Measurements from ENCODE around the gene PEBP1. TPM values are rescaled to one million over a fixed set of nuclear protein-coding genes. Genes with fewer than 3 reads are reported as not detected.

Gene PEBP1
- polyA plus RNA-seq, 1 donor (not counting 4 experiments of a cell fraction or from before 2014, with no cell fraction given) = 197 TPM

DNA sequence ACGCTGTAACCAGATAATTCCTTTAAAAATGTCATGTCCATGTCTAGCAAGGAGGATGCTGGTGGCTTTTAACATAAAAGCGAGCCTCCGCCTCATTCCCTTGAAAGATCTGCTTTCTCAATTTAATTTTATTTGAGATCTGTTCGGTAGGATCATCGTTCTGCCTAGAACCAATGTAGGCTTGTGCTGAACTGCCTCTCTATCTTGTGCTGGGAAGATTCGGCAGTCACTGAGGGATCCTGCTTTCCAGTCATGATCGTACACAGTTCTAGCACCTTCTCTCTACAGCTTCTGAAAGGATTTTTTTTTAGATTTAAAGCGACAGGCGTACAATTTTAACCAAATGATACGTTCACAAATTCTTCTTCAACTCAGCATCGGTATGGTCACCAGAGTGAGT, 54.3 kb downstream of the PEBP1 start:
- TF ChIP-seq, protein P1, sequence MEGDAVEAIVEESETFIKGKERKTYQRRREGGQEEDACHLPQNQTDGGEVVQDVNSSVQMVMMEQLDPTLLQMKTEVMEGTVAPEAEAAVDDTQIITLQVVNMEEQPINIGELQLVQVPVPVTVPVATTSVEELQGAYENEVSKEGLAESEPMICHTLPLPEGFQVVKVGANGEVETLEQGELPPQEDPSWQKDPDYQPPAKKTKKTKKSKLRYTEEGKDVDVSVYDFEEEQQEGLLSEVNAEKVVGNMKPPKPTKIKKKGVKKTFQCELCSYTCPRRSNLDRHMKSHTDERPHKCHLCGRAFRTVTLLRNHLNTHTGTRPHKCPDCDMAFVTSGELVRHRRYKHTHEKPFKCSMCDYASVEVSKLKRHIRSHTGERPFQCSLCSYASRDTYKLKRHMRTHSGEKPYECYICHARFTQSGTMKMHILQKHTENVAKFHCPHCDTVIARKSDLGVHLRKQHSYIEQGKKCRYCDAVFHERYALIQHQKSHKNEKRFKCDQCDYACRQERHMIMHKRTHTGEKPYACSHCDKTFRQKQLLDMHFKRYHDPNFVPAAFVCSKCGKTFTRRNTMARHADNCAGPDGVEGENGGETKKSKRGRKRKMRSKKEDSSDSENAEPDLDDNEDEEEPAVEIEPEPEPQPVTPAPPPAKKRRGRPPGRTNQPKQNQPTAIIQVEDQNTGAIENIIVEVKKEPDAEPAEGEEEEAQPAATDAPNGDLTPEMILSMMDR (optimal IDR thresholded peaks at IDR 0.05 in 1 of 3, IDR thresholded peaks at IDR 0.05 in 1 of 3, conservative IDR thresholded peaks at IDR 0.05 in 1 of 3; ENCODE audit: extremely low read depth in 1 of 3, insufficient read depth in 2 of 3, low read length in 3 of 3) = no peak
- TF ChIP-seq EZH2 (IDR thresholded peaks at IDR 0.05; ENCODE audit: low read length) = no peak
- no peaks in the 10 kb centered on the region for H3K27me3 ChIP-seq (ENCODE audit: control insufficient read depth, extremely low read depth, insufficient read depth, low read length)
- H2AFZ ChIP-seq (ENCODE audit: control insufficient read depth, low read length) = peak overlapping the region; percentile 17
- no peak for DNase-seq (ENCODE audit: low read depth, low spot score)
- no peaks in the 10 kb centered on the region for H4K20me1 ChIP-seq (ENCODE audit: control insufficient read depth, extremely low read depth, insufficient read depth, low read length)
- H3K27ac ChIP-seq (ENCODE audit: control insufficient read depth, insufficient read depth, low read length) = peak overlapping the region; percentile 0
- H3K79me2 ChIP-seq (ENCODE audit: control insufficient read depth, insufficient read depth, low read length) = no peaks in the 10 kb centered on the region
- peaks cover 37% of the 10 kb centered on the region for H3K4me1 ChIP-seq (ENCODE audit: control insufficient read depth, extremely low read depth, insufficient read depth, low read length)
- dilution Hi-C loops (cut with MboI; ENCODE audit: extremely low pct_ligation_motif_present, low sequenced_read_pairs) = no loop called here
- peak overlapping the region; percentile 62 for H3K9ac ChIP-seq (ENCODE audit: control insufficient read depth, extremely low read depth, insufficient read depth, low read length)
- FAIRE-seq = peak; percentile 75
- no peaks in the 10 kb centered on the region for H3K9me1 ChIP-seq (ENCODE audit: control insufficient read depth, extremely low read depth, insufficient read depth, low read length)
- H3K4me2 ChIP-seq (ENCODE audit: control insufficient read depth, extremely low read depth, insufficient read depth, low read depth, low read length) = peak overlapping the region; percentile 57
- peaks cover 0 to 3% of the 10 kb centered on the region in 2 experiments for H3K36me3 ChIP-seq (ENCODE audit: control insufficient read depth in 2 of 2, extremely low read depth in 1 of 2, insufficient read depth in 2 of 2, low read length in 2 of 2)
- H3K4me3 ChIP-seq (ENCODE audit: control insufficient read depth in 2 of 3, extremely low read depth in 1 of 3, insufficient read depth in 2 of 3, low read depth in 1 of 3, low read length in 3 of 3) = peak overlapping the region in 2 of 3 experiments; percentile 5 to 7
- no peaks in the 10 kb centered on the region for H3K9me3 ChIP-seq (ENCODE audit: control insufficient read depth, low read depth, low read length)

DNA sequence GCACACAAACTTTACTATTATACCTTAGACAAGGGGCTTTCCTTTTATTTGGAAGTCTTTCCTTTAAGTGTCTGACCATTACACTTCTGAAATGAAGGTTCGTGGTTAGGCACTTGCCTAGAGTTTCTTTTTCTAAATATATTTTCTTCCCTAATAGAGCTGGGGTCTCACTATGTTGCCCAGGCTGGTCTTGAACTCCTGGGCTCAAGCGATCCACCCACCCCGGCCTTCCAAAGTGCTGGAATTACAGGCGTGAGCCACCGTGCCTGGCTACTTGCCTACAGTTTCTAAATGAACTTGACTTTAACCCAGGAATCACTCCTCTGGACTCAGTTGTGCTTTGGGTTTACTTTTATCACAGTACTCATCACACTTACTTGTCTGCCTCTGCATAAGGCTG, 57.6 kb downstream of the PEBP1 start:
- Histone ChIP-seq H3K36me3 (ENCODE audit: control insufficient read depth in 2 of 2, extremely low read depth in 1 of 2, insufficient read depth in 2 of 2, low read length in 2 of 2) (peaks cover 1 to 3% of the 10 kb centered on the region in 2 experiments), H4K20me1 (ENCODE audit: control insufficient read depth, extremely low read depth, insufficient read depth, low read length) (no peaks in the 10 kb centered on the region), H3K4me1 (ENCODE audit: control insufficient read depth, extremely low read depth, insufficient read depth, low read length) (peaks cover 21% of the 10 kb centered on the region), H3K27ac (ENCODE audit: control insufficient read depth, insufficient read depth, low read length) (no peak overlapping the region), H3K79me2 (ENCODE audit: control insufficient read depth, insufficient read depth, low read length) (no peaks in the 10 kb centered on the region), H3K4me3 (ENCODE audit: control insufficient read depth in 2 of 3, extremely low read depth in 1 of 3, insufficient read depth in 2 of 3, low read depth in 1 of 3, low read length in 3 of 3) (no peak overlapping the region), H3K9ac (ENCODE audit: control insufficient read depth, extremely low read depth, insufficient read depth, low read length) (no peak overlapping the region), H3K4me2 (ENCODE audit: control insufficient read depth, extremely low read depth, insufficient read depth, low read depth, low read length) (no peak overlapping the region), H3K27me3 (ENCODE audit: control insufficient read depth, extremely low read depth, insufficient read depth, low read length) (no peaks in the 10 kb centered on the region), H2AFZ (ENCODE audit: control insufficient read depth, low read length) (no peak overlapping the region), H3K9me1 (ENCODE audit: control insufficient read depth, extremely low read depth, insufficient read depth, low read length) (no peaks in the 10 kb centered on the region), H3K9me3 (ENCODE audit: control insufficient read depth, low read depth, low read length) (no peaks in the 10 kb centered on the region)
- dilution Hi-C loops (cut with MboI; ENCODE audit: extremely low pct_ligation_motif_present, low sequenced_read_pairs) = no loop called here
- TF ChIP-seq, protein P1 (optimal IDR thresholded peaks at IDR 0.05 in 1 of 3, IDR thresholded peaks at IDR 0.05 in 1 of 3, conservative IDR thresholded peaks at IDR 0.05 in 1 of 3; ENCODE audit: extremely low read depth in 1 of 3, insufficient read depth in 2 of 3, low read length in 3 of 3) = no peak
- no peak for TF ChIP-seq EZH2 (IDR thresholded peaks at IDR 0.05; ENCODE audit: low read length)
- no peak for DNase-seq (ENCODE audit: low read depth, low spot score)
- no peak for FAIRE-seq

All from keratinocyte (primary cell).